ENCODE measurements around the gene METTL1. TPM values are rescaled to one million over a fixed set of nuclear protein-coding genes. Genes with fewer than 3 reads are reported as not detected.
A peak's percentile ranks its signal among the peaks of the same experiment; 100 is the strongest.
"Not testable (repeated sequence)": the region's sequence is repeated elsewhere in the genome, so short reads cannot be mapped to it uniquely, and the experiment has no call there.

The METTL1 gene
- total RNA-seq = 10 to 100 TPM; 17.3 to 20.4 TPM

DNA sequence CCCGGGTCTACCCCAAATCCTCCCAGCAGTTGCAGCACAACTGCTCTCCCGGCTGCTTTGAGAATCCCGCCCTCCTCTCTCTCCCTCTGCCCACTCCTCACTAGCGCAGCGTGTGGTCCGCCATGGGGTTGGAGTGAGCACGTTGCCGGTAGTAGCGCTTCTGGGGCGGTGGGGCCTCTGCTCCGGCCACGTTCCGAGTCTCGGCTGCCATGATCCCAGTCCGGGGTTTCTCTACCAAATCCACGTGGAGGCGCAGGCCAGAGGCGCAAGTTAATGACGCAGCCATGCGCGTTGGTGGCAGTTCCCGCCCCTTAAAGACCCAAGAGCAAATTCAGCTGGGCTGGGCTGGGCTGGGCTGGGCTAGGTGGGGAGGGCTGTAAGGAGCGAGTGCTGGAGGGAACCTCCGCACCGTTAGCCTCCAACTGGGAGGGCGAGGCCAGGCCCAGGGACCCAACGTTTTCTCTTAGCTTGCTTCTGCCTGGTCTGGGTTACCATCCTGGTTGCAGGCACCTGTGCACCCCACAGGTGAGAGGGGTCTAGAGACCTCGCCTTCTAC, at the start of gene METTL1:
METTL1 (minus strand) TSS at position 233 of the 556 bp plus-strand sequence; CDS start at position 211, 22 bp downstream.
- H3K9me3 Mint-ChIP-seq = no peaks in the 10 kb centered on the region
- H3K4me1 Mint-ChIP-seq (ENCODE audit: low read depth) = peaks cover 25% of the 10 kb centered on the region
- peaks cover 2% of the 10 kb centered on the region for H3K27me3 Mint-ChIP-seq (ENCODE audit: low read depth)
- peak; percentile 97 for DNase-seq
- CTCF ChIA-PET = interaction anchor here (1.0 to 1.8 kb wide), 5 partner anchors 10 to 133 kb away, joined by 3 to 7 read pairs (median 5); no protein-coding TSS in a partner anchor
- peaks cover 29% of the 10 kb centered on the region for H3K36me3 Mint-ChIP-seq (ENCODE audit: low read depth)
- intact Hi-C loops (cut with micrococcal nuclease) = loop anchor here (1.0 kb wide), 6 partner anchors 10 to 250 kb away; partner anchors contain the start of genes ATP23, CDK4, MBD6 and TSFM
- peak within 1 kb of the TSS; percentile 95 for H3K27ac Mint-ChIP-seq
- H3K4me3 Mint-ChIP-seq = peak within 1 kb of the TSS; percentile 98

DNA sequence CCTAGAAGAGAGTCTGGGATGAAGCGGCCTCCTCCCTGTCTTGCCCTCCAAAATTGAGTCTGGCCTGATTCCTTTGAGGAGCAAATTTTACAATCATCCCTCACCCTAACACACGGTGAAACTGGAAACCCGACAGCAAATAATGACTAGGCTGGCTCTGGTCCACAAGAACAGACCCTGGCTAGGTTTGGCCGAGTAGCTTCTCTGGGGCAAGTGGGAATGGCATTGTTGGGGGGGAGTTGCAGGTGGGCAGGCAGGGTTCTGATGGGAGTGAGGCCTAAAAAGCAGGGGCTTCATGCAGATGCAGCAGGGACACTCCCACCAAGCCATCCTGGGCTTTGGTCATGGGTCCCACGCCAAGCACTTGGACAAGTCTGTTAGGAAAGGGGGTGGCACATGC, 49.1 kb upstream of the METTL1 start:
- H3K36me3 Mint-ChIP-seq (ENCODE audit: low read depth) = peaks cover 15% of the 10 kb centered on the region
- DNase-seq; H3K4me1 Mint-ChIP-seq (ENCODE audit: low read depth); H3K27ac Mint-ChIP-seq; intact Hi-C loops (cut with micrococcal nuclease); H3K4me3 Mint-ChIP-seq; CTCF ChIA-PET; H3K27me3 Mint-ChIP-seq (ENCODE audit: low read depth); H3K9me3 Mint-ChIP-seq: not testable (repeated sequence)

DNA sequence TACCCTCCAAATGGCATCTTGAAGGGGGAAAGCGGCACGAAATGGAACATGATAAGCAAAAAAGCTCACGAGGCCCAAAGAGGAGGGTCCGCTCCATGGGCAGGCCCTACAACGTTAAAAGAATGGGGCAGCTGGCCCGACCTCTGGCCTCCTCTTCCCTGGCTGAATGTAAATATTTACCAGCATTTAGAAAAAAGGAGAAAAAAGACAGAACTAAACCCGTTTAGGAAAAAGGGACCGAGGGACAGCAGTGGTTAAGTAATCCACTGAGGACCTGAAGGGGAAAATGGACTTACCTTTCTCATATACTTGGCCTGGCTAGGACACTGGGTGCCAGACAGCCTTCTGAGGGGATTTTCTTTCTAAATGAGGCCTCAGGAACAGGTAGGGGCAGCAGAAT, 48.2 kb upstream of the METTL1 start:
- H3K4me3 Mint-ChIP-seq; H3K4me1 Mint-ChIP-seq (ENCODE audit: low read depth); H3K27ac Mint-ChIP-seq; DNase-seq; CTCF ChIA-PET; H3K27me3 Mint-ChIP-seq (ENCODE audit: low read depth); intact Hi-C loops (cut with micrococcal nuclease); H3K9me3 Mint-ChIP-seq: not testable (repeated sequence)
- H3K36me3 Mint-ChIP-seq (ENCODE audit: low read depth) = peaks cover 13% of the 10 kb centered on the region

DNA sequence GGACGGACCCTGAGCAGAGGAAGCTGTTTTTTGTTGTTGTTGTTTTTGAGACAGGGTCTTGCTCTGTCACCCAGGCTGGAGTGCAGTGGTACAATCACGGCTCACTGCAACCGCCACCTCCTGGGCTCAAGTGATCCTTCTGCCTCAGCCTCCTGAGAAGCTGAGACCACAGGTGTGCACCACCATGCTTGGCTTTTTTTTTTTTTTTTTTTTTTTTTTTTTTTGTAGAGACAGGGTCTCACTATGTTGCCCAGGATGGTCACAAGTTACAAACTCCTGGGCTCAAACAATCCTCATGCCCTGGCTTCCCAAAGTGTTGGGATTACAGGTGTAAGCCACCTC, 46.1 kb upstream of the METTL1 start:
- H3K27me3 Mint-ChIP-seq (ENCODE audit: low read depth); H3K9me3 Mint-ChIP-seq; DNase-seq; H3K4me1 Mint-ChIP-seq (ENCODE audit: low read depth); intact Hi-C loops (cut with micrococcal nuclease); H3K4me3 Mint-ChIP-seq; H3K27ac Mint-ChIP-seq; H3K36me3 Mint-ChIP-seq (ENCODE audit: low read depth): not testable (repeated sequence)
- CTCF ChIA-PET = interaction anchor here (0.6 to 1.5 kb wide), 9 partner anchors 9 to 88 kb away, joined by 3 to 9 read pairs (median 4); partner anchors contain the start of gene TSFM

DNA sequence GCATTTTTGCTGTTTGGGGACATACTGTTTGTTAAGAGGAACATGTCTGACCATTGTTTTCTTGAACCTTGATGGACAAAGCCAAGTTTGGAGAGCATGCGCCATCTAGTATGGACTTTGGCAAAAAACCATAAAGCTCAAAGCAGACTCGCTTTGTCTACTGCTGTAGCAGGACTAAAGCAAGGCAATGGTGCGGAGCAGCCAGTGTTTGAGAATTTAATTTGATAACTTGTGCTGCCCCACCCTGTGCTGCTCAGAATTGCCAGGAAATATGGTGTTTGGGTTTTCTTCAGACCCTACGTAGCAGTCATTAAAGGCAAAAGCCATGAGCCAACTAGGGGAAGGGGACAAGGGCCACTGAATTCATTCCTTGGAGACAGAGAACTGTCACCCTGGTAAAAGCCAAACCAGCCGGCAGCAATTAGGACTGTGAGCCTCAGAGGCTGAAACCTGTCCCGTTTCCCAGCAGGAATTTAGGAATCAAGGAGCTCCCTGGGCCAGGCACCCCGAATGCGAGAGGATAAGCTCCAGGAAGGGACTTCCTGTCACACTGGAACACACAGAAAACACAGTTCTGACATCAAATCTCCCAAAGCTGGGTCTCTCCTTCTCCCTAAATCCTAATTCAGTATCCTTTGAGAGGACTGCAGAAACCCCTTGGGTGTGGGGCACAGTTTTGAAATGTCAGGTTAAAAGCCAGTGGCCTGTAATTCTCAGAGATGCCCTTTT, 45.5 kb upstream of the METTL1 start:
- no peak for DNase-seq
- Mint-ChIP-seq H3K36me3 (ENCODE audit: low read depth) (peaks cover 2% of the 10 kb centered on the region), H3K27ac (no peak overlapping the region), H3K27me3 (ENCODE audit: low read depth) (no peaks in the 10 kb centered on the region), H3K9me3 (no peaks in the 10 kb centered on the region), H3K4me3 (no peak overlapping the region), H3K4me1 (ENCODE audit: low read depth) (no peaks in the 10 kb centered on the region)
- CTCF ChIA-PET = interaction anchor here (0.6 to 21.5 kb wide), 7 partner anchors 10 to 383 kb away, joined by 3 to 255 read pairs (median 5); no protein-coding TSS in a partner anchor
- intact Hi-C loops (cut with micrococcal nuclease) = no loop called here

DNA sequence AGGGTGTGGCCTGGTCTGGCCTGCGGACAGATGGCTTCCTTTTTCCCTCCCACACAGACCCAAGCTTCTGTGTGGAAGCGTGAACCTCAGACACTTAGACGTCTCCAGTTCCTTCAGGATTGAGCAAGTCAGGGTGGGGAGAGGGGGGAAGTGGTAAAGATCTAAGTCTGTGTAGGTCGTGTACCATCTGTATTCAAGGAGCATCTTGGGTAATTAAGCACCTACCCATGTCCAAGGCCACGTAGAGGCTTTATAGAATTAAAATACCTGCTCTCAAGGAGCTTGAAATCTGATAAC, 44.9 kb upstream of the METTL1 start:
- intact Hi-C loops (cut with micrococcal nuclease) = no loop called here
- no peaks in the 10 kb centered on the region for H3K4me1 Mint-ChIP-seq (ENCODE audit: low read depth)
- H3K4me3 Mint-ChIP-seq = no peak overlapping the region
- DNase-seq = no peak
- CTCF ChIA-PET = interaction anchor here (0.6 to 21.5 kb wide), 3 partner anchors 13 to 383 kb away, joined by 3 to 255 read pairs (median 9); no protein-coding TSS in a partner anchor
- no peak overlapping the region for H3K27ac Mint-ChIP-seq
- no peaks in the 10 kb centered on the region for H3K9me3 Mint-ChIP-seq
- H3K36me3 Mint-ChIP-seq (ENCODE audit: low read depth) = peaks cover 2% of the 10 kb centered on the region
- H3K27me3 Mint-ChIP-seq (ENCODE audit: low read depth) = no peaks in the 10 kb centered on the region

DNA sequence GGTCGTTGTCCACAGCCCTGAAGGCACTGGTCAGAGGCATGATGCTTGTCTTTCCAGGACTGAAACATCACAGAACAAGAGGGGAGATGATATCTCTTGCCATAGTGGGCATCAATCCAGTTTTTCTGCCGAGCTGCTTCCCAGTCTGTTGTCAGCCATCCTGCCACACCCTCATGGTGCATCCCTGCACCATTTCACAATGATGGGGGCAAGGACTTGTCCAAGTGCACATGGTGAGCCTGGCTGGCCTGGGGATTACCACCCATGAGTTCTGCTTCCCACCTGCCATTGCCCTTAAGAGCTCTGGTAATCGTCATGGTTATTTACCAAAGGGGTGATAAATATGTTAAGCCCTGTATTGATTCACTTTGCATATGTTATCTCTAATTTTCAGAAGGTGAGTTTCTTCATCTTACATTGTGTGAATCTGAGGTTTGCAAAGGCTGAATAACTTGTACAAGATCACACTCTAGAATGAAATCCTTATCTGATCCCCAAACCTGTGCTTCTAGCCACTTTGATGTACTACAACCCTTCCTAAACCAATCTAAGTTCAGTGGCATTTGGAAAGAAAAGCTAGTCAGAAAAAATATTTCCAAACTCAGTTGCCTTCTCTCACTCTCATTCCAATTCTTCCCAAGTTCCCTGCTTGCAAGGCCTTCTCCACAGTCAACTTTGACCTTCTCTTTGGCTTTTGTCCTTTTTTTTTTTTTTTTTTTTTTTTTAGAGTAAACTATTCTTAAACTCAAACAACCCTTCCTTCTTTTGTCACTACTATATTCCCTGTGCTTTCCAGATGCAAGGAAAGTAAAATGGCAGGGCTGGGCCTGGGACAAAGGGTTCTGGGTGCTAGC, 44.3 kb upstream of the METTL1 start:
- no peak overlapping the region for H3K27ac Mint-ChIP-seq
- CTCF ChIA-PET = interaction anchor here (0.9 to 21.5 kb wide), 3 partner anchors 14 to 86 kb away, joined by 3 to 255 read pairs (median 6); no protein-coding TSS in a partner anchor
- no peak for DNase-seq
- H3K36me3 Mint-ChIP-seq (ENCODE audit: low read depth) = peaks cover 2% of the 10 kb centered on the region
- no peaks in the 10 kb centered on the region for H3K9me3 Mint-ChIP-seq
- intact Hi-C loops (cut with micrococcal nuclease) = no loop called here
- H3K4me1 Mint-ChIP-seq (ENCODE audit: low read depth) = no peaks in the 10 kb centered on the region
- H3K27me3 Mint-ChIP-seq (ENCODE audit: low read depth) = no peaks in the 10 kb centered on the region
- H3K4me3 Mint-ChIP-seq = no peak overlapping the region

DNA sequence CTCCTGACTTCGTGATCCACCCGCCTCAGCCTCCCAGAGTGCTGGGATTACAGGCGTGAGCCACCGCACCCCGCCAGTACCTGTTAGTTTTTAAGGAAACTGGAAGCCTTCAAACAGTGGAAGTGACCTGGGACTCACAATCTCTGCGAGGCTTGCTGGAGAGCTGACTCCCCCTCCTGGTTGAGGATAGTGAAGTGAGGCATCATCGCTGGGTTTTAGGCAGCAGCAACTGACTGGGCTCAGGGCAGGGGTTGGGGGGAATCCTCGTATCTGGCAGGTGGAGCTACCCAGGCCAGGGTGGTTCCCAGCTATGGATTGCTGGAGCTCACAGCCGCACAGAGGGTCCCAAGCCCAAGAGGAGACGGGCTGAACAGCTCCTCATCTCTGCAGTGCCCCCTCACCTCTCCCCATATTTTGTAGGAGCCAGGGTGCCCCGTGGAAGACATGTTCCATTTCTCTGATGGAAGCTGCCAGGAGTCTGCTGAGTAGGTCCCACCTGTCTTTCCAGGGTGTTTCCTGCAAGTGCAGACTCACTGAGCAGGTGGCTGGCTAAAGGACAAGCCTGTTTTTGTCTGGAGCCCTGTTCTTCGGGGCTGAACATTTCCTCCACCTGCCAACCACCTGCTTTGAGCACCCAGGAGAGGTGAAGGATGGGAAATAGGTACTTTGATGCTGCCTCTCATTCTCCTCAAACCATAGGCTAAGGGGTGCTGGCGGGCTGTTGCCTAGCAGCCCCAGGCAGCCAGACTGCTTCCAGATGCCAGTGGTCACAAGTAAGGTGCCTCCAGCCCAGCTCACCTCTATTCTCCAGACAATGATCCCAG, 43.5 kb upstream of the METTL1 start:
- Mint-ChIP-seq H3K9me3 (no peaks in the 10 kb centered on the region), H3K4me1 (ENCODE audit: low read depth) (no peaks in the 10 kb centered on the region), H3K36me3 (ENCODE audit: low read depth) (no peaks in the 10 kb centered on the region), H3K4me3 (no peak overlapping the region), H3K27me3 (ENCODE audit: low read depth) (no peaks in the 10 kb centered on the region), H3K27ac (no peak overlapping the region)
- intact Hi-C loops (cut with micrococcal nuclease) = no loop called here
- no peak for DNase-seq
- CTCF ChIA-PET = interaction anchor here (0.6 to 21.5 kb wide), 4 partner anchors 13 to 262 kb away, joined by 3 to 255 read pairs (median 5); no protein-coding TSS in a partner anchor

DNA sequence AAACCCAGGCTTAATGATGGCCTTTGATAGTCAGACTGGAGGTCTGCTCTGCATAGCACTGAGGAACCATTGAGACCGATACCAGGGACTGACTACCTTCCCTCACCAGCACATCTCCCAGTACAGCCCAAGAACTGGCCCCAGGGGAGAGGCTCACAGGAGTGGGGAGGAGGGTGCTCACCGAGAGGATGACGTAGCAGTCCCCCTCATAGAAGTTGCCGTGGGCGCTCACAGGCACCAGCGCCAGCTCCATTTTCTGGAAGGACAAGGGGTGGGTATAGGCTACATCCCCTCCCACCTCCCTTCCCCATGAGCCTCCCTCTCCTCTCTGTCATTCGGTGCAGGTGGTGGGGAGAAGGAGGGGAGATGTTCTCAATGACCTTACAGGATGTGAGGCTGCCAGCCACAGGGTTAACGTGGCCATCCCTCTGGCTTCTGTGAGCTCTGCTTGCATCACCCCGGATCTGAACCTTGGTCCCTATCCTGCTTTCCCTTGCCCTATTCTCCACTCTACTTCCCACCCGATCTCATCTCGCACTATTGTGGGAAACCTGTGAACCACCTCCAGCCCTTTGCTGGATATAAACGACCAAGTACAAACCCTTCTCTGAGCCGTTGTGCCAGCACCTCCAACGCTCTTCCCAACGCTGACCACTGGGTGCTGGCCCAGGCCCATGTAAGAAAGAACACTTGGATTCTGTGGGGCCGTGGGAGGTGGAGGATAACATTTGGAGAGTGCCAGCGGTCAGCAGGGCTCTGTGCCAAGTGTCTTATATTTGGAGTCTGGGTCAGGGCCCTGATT, 42.3 kb upstream of the METTL1 start:
- H3K9me3 Mint-ChIP-seq = no peaks in the 10 kb centered on the region
- H3K4me1 Mint-ChIP-seq (ENCODE audit: low read depth) = no peaks in the 10 kb centered on the region
- H3K36me3 Mint-ChIP-seq (ENCODE audit: low read depth) = no peaks in the 10 kb centered on the region
- DNase-seq = no peak
- H3K27me3 Mint-ChIP-seq (ENCODE audit: low read depth) = no peaks in the 10 kb centered on the region
- CTCF ChIA-PET = interaction anchor here (2.6 to 21.5 kb wide), 2 partner anchors 11 to 88 kb away, joined by 15 to 255 read pairs; no protein-coding TSS in a partner anchor
- H3K27ac Mint-ChIP-seq = no peak overlapping the region
- intact Hi-C loops (cut with micrococcal nuclease) = no loop called here
- no peak overlapping the region for H3K4me3 Mint-ChIP-seq

DNA sequence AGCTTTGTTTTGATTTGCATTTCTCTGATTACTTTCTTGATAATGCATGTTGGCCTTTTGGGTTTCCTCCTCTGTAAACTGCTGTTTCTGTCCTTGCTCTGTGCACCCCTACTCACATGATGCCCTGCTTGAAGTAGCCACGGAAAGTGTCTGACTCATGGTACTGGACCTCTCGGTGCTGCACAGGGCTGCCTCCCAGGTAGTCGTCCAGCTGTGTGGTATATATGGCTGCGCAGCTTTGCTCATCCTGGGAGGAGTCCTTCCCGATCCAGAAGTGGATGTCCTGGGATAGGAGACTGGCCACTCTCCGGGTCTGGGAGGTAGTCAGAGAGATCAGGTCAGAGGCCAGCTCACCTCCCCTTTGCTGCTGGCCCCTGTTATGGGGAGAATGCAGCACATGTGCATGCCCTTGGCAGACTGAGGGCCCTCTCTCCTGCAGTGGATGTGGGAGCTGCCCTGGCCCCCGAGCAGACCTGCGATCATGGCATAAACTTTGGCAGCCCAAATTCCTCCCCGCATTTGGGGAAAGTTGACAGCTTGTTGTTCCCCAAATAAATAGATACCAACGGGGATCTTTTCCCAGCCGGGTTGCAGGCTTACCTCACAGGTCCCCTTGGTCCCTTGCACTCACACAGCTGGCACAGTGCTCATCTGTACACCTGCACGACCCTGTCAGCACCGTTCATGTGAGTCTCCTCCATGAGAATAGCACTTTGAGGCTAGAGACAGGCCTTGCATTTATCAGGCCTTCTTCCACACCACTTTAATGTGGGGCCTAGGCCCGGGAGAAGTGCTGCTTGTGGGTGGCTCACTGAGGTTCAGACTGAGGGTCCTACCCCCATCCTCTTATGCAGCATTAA, 41.4 kb upstream of the METTL1 start:
- no peaks in the 10 kb centered on the region for H3K4me1 Mint-ChIP-seq (ENCODE audit: low read depth)
- H3K27me3 Mint-ChIP-seq (ENCODE audit: low read depth) = no peaks in the 10 kb centered on the region
- H3K9me3 Mint-ChIP-seq = no peaks in the 10 kb centered on the region
- intact Hi-C loops (cut with micrococcal nuclease) = no loop called here
- no peaks in the 10 kb centered on the region for H3K36me3 Mint-ChIP-seq (ENCODE audit: low read depth)
- DNase-seq = no peak
- no peak overlapping the region for H3K27ac Mint-ChIP-seq
- CTCF ChIA-PET = interaction anchor here (2.6 to 21.5 kb wide), 2 partner anchors 11 to 89 kb away, joined by 15 to 255 read pairs; no protein-coding TSS in a partner anchor
- H3K4me3 Mint-ChIP-seq = no peak overlapping the region
